ENCODE measurements around the gene GSG1L.

Gene GSG1L

DNA sequence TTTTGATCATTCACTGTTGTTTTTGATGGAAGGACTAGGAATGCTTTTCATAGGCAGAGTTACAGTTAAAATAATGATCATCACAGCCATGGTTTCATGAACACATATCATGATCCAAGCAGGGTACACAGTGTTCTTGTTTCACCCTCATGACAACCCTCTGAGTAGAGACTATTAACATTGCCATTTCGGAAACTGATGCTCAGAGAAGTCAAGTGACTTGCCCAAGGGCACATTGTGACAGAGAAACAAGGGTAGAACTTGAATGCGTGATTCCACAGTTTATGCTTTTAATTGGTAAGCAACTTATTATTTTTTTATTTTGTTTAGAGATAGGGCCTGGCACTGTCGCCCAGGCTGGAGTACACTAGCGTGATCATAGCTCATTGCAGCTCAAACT lies 311.3 kb downstream of the GSG1L start:
- DNase-seq (ENCODE audit: extremely low spot score) = no peak
- CTCF ChIA-PET = no interaction called here
- no peak for TF ChIP-seq ZNF384 (IDR thresholded peaks at IDR 0.05)
- TF ChIP-seq SUZ12 (IDR thresholded peaks at IDR 0.05) = no peak
- no peak for TF ChIP-seq BHLHE40 (IDR thresholded peaks at IDR 0.05; ENCODE audit: borderline replicate concordance)
- no peak for TF ChIP-seq FOXA1 (IDR thresholded peaks at IDR 0.05)
- TF ChIP-seq FOXM1 (IDR thresholded peaks at IDR 0.05; ENCODE audit: borderline replicate concordance) = no peak
- TF ChIP-seq LEF1 (IDR thresholded peaks at IDR 0.05; ENCODE audit: borderline replicate concordance) = no peak
- TF ChIP-seq SP1 (IDR thresholded peaks at IDR 0.05) = no peak
- TF ChIP-seq ARNT (IDR thresholded peaks at IDR 0.05) = no peak
- no peak for TF ChIP-seq NFRKB (IDR thresholded peaks at IDR 0.05)
- no peak for TF ChIP-seq FOXK2 (IDR thresholded peaks at IDR 0.05)
- TF ChIP-seq HDGF (IDR thresholded peaks at IDR 0.05; ENCODE audit: borderline replicate concordance) = no peak
- TF ChIP-seq TARDBP (IDR thresholded peaks at IDR 0.05) = no peak
- TF ChIP-seq ELF4 (IDR thresholded peaks at IDR 0.05) = no peak
- POLR2A ChIA-PET = no interaction called here

DNA sequence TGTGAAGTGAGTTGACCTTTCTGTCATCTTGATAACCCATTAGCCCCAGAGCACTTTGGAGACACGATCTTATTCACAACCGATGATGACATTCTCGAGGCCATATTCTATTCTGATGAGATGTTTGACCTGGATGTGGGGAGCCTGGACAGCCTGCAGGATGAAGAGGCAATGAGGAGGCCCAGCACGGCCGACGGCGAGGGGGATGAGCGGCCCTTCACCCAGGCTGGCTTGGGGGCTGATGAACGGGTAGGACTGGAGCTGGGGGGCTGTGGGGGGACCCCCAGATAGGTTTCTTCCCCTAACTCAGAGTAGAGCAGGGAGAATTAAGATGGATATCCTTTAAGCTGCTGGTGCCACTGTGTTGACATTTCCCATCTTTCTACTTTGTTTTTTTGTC lies 311.8 kb downstream of the GSG1L start:
- DNase-seq (ENCODE audit: extremely low spot score) = no peak
- POLR2A ChIA-PET = no interaction called here
- CTCF ChIA-PET = no interaction called here
- TF ChIP-seq NFRKB (IDR thresholded peaks at IDR 0.05) (no peak), CTBP1 (IDR thresholded peaks at IDR 0.05; ENCODE audit: borderline replicate concordance) (no peak), FOXK2 (IDR thresholded peaks at IDR 0.05) (no peak), ZNF384 (IDR thresholded peaks at IDR 0.05) (no peak), TARDBP (IDR thresholded peaks at IDR 0.05) (no peak), HDGF (IDR thresholded peaks at IDR 0.05; ENCODE audit: borderline replicate concordance) (no peak), ELF4 (IDR thresholded peaks at IDR 0.05) (no peak), SUZ12 (IDR thresholded peaks at IDR 0.05) (no peak), BHLHE40 (IDR thresholded peaks at IDR 0.05; ENCODE audit: borderline replicate concordance) (no peak), SP1 (IDR thresholded peaks at IDR 0.05) (no peak), LEF1 (IDR thresholded peaks at IDR 0.05; ENCODE audit: borderline replicate concordance) (no peak), ARNT (IDR thresholded peaks at IDR 0.05) (no peak), FOXM1 (IDR thresholded peaks at IDR 0.05; ENCODE audit: borderline replicate concordance) (no peak), FOXA1 (IDR thresholded peaks at IDR 0.05) (no peak)
- TF ChIP-seq, protein P1, sequence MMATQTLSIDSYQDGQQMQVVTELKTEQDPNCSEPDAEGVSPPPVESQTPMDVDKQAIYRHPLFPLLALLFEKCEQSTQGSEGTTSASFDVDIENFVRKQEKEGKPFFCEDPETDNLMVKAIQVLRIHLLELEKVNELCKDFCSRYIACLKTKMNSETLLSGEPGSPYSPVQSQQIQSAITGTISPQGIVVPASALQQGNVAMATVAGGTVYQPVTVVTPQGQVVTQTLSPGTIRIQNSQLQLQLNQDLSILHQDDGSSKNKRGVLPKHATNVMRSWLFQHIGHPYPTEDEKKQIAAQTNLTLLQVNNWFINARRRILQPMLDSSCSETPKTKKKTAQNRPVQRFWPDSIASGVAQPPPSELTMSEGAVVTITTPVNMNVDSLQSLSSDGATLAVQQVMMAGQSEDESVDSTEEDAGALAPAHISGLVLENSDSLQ (IDR thresholded peaks at IDR 0.05) = no peak

DNA sequence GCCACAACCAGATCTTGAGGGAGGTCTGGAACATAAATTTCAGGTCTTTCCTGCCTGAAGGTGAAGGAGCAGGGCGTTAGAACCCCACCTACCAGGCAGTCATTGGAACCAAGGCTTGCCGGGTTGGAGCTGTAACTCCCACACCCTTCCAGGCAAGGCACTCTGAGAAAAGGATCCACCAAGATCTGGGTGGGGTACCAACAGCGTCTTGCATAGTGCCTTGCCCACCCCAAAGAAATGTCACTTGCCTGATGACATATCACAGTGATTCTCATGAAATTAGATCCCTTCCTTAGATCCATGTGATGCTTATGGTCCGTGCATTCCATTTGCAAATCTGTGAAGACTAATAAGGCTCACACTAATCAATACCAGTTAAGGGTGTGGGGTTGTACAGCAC lies 312.3 kb downstream of the GSG1L start:
- ChIA-PET POLR2A (no interaction called here), CTCF (no interaction called here)
- no peak for DNase-seq (ENCODE audit: extremely low spot score)
- TF ChIP-seq LEF1 (IDR thresholded peaks at IDR 0.05; ENCODE audit: borderline replicate concordance) (no peak), SP1 (IDR thresholded peaks at IDR 0.05) (no peak), L3MBTL2 (conservative IDR thresholded peaks at IDR 0.05) (no peak), NFRKB (IDR thresholded peaks at IDR 0.05) (no peak), FOXK2 (IDR thresholded peaks at IDR 0.05) (no peak), ARNT (IDR thresholded peaks at IDR 0.05) (no peak), CTBP1 (IDR thresholded peaks at IDR 0.05; ENCODE audit: borderline replicate concordance) (no peak), TARDBP (IDR thresholded peaks at IDR 0.05) (no peak), BHLHE40 (IDR thresholded peaks at IDR 0.05; ENCODE audit: borderline replicate concordance) (no peak)
- TF ChIP-seq, protein P1 (IDR thresholded peaks at IDR 0.05) = no peak

DNA sequence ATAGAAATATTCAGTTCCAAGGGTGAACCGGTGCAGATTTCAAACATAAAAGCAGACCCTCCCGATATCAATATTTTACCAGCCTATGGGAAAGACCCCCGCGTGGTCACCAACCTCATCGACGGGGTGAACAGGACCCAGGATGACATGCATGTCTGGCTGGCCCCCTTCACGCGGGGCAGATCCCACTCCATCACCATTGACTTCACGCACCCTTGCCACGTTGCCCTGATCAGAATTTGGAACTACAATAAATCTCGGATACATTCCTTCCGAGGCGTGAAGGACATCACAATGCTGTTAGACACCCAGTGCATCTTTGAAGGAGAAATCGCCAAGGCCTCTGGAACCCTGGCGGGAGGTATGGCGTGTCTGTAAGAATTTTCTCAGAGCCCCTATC lies 313.6 kb downstream of the GSG1L start:
- POLR2A ChIA-PET = no interaction called here
- no peak for DNase-seq (ENCODE audit: extremely low spot score)
- TF ChIP-seq BHLHE40 (IDR thresholded peaks at IDR 0.05; ENCODE audit: borderline replicate concordance) = no peak
- CTCF ChIA-PET = no interaction called here

DNA sequence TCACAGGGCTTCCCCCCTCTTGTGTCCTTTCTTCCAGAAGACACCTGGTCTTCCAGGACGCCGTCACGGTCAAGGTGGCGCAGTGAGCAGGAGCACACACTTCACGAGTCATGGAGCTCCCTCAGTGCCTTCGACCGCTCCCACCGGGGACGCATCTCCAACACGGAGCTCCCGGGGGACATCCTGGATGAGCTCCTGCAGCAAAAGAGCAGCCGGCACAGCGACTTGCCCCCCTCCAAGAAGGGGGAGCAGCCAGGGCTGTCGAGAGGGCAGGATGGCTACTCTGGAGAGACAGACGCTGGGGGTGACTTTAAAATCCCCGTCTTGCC lies 314.0 kb downstream of the GSG1L start:
- ChIA-PET POLR2A (no interaction called here), CTCF (interaction anchor here (0.6 kb wide), 1 partner anchor 14 kb away, joined by 6 read pairs; no protein-coding TSS in a partner anchor)
- TF ChIP-seq NFRKB (IDR thresholded peaks at IDR 0.05) (no peak), L3MBTL2 (conservative IDR thresholded peaks at IDR 0.05) (no peak), CTBP1 (IDR thresholded peaks at IDR 0.05; ENCODE audit: borderline replicate concordance) (no peak), TARDBP (IDR thresholded peaks at IDR 0.05) (no peak), SUZ12 (IDR thresholded peaks at IDR 0.05) (no peak), ARNT (IDR thresholded peaks at IDR 0.05) (no peak), FOXA1 (IDR thresholded peaks at IDR 0.05) (no peak), ZNF384 (IDR thresholded peaks at IDR 0.05) (no peak), FOXK2 (IDR thresholded peaks at IDR 0.05) (no peak), ELF4 (IDR thresholded peaks at IDR 0.05) (no peak), LEF1 (IDR thresholded peaks at IDR 0.05; ENCODE audit: borderline replicate concordance) (no peak), HDGF (IDR thresholded peaks at IDR 0.05; ENCODE audit: borderline replicate concordance) (no peak), FOXM1 (IDR thresholded peaks at IDR 0.05; ENCODE audit: borderline replicate concordance) (no peak), SP1 (IDR thresholded peaks at IDR 0.05) (no peak), BHLHE40 (IDR thresholded peaks at IDR 0.05; ENCODE audit: borderline replicate concordance) (no peak)
- TF ChIP-seq, protein P1 (IDR thresholded peaks at IDR 0.05) = no peak
- DNase-seq (ENCODE audit: extremely low spot score) = no peak

DNA sequence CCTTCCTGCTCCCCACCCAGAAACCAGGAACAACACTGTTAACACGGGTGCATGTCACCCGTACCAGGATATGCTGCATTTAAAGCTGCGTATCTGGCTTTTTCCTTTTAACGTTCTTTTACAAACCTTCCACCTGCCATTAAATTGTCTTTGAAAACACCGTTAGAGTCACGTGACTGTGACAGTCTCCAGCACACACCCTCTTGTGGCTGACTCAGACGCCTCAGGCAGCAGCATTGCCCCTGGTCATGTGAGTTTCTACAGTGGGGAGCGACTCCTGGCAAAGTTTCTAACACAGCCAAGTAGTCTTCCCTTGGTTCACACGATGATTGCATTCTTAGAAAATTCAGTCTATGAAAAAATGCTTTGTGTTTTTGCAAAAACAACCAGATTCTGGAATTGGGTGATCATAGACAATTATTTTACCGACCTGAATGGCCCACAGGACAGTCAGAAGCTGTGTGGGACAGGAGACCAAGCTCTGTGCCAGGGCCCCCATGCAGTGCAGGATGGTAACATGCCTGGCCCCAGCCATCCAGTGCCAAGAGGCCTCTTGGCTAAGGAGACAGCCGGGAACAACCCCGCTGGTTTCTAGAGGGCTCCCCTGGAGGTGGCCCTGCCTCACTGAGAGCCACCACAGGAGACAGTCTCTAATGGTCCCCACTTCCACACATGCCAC lies 314.5 kb downstream of the GSG1L start:
- POLR2A ChIA-PET = no interaction called here
- CTCF ChIA-PET = interaction anchor here (0.6 kb wide), 1 partner anchor 14 kb away, joined by 6 read pairs; no protein-coding TSS in a partner anchor
- DNase-seq (ENCODE audit: extremely low spot score) = peak; percentile 67
- no peak for TF ChIP-seq SUZ12 (IDR thresholded peaks at IDR 0.05)
- no peak for TF ChIP-seq FOXA1 (IDR thresholded peaks at IDR 0.05)
- no peak for TF ChIP-seq ZNF384 (IDR thresholded peaks at IDR 0.05)
- TF ChIP-seq ELF4 (IDR thresholded peaks at IDR 0.05) = no peak
- TF ChIP-seq NFRKB (IDR thresholded peaks at IDR 0.05) = no peak
- TF ChIP-seq ARNT (IDR thresholded peaks at IDR 0.05) = no peak
- no peak for TF ChIP-seq SP1 (IDR thresholded peaks at IDR 0.05)
- TF ChIP-seq HDGF (IDR thresholded peaks at IDR 0.05; ENCODE audit: borderline replicate concordance) = no peak
- no peak for TF ChIP-seq CTBP1 (IDR thresholded peaks at IDR 0.05; ENCODE audit: borderline replicate concordance)
- no peak for TF ChIP-seq FOXM1 (IDR thresholded peaks at IDR 0.05; ENCODE audit: borderline replicate concordance)
- TF ChIP-seq BHLHE40 (IDR thresholded peaks at IDR 0.05; ENCODE audit: borderline replicate concordance) = no peak
- TF ChIP-seq, protein P1 (IDR thresholded peaks at IDR 0.05) = no peak
- TF ChIP-seq LEF1 (IDR thresholded peaks at IDR 0.05; ENCODE audit: borderline replicate concordance) = no peak
- TF ChIP-seq TARDBP (IDR thresholded peaks at IDR 0.05) = no peak
- no peak for TF ChIP-seq L3MBTL2 (conservative IDR thresholded peaks at IDR 0.05)
- no peak for TF ChIP-seq FOXK2 (IDR thresholded peaks at IDR 0.05)
